ENCODE results near the gene GOLGA8B. TPM values are rescaled to one million over a fixed set of nuclear protein-coding genes. Genes with fewer than 3 reads are reported as not detected.

GOLGA8B gene
- total and polyA plus RNA-seq, 2 of the 8 experiments (the other 6 are each of a cell fraction or from before 2014, with no cell fraction given), result 14.1 to 23.3 TPM

DNA sequence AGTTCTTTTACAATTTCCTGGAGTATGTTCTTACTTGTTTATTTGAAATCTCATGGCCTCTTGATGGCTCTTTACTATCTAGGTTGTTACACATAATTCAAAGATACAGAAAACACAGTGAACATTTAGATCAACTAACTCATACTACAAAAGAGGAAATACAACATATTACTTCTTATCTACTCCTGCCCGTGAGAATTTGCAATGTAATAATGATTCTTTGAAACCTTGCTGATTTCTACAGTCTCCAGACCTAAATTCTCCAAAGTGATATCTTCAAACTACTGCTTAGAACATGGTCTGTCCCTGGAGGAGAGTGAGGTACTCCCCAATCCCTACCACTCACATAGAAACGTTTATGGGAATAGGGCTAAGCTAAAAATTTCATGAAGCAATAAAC lies 29.9 kb upstream of the GOLGA8B start:
- Histone ChIP-seq H3K23me2 (ENCODE audit: low read depth, low read length) (no peaks in the 10 kb centered on the region), H2BK20ac (ENCODE audit: low read length) (no peak overlapping the region), H2BK5ac (ENCODE audit: low read depth, low read length) (no peak overlapping the region), H3K36me3 (ENCODE audit: control insufficient read depth in 2 of 4, insufficient read depth in 4 of 4, low read length in 3 of 4) (no peaks in the 10 kb centered on the region), H4K20me1 (replicated peaks in 1 of 2; ENCODE audit: control insufficient read depth in 1 of 2, insufficient read depth in 2 of 2, low read length in 2 of 2) (no peaks in the 10 kb centered on the region), H3K56ac (replicated peaks; ENCODE audit: insufficient read length, low read depth, low read length) (no peak overlapping the region), H3K23ac (ENCODE audit: insufficient read length) (no peak overlapping the region), H4K8ac (ENCODE audit: extremely low read depth, insufficient read depth, low read length) (no peak overlapping the region), H3K79me1 (ENCODE audit: low read depth, low read length) (no peaks in the 10 kb centered on the region), H3K9ac (replicated peaks in 1 of 4; ENCODE audit: extremely low read depth in 1 of 4, low read depth in 3 of 4, low read length in 3 of 4) (no peak overlapping the region), H2BK15ac (ENCODE audit: low read length) (no peak overlapping the region), H3K27ac (ENCODE audit: low read depth, low read length) (no peak overlapping the region), H2AFZ (ENCODE audit: low read length) (no peak overlapping the region), H2BK120ac (replicated peaks; ENCODE audit: low read depth, low read length) (no peak overlapping the region), H4K91ac (replicated peaks; ENCODE audit: insufficient read length, low read length) (no peak overlapping the region), H3K4me3 (ENCODE audit: extremely low read depth in 1 of 4, insufficient read depth in 2 of 4, low read depth in 3 of 4, low read length in 4 of 4) (no peak overlapping the region), H3K27me3 (replicated peaks in 1 of 4; ENCODE audit: control insufficient read depth in 3 of 4, extremely low read depth in 1 of 4, insufficient read depth in 3 of 4, low read length in 3 of 4) (no peaks in the 10 kb centered on the region), H3K79me2 (ENCODE audit: control insufficient read depth in 1 of 2, insufficient read depth in 2 of 2, low read length in 2 of 2) (no peaks in the 10 kb centered on the region), H2BK12ac (ENCODE audit: low read depth, low read length) (no peak overlapping the region), H4K5ac (ENCODE audit: insufficient read length, low read depth, low read length) (no peak overlapping the region), H3K4me2 (ENCODE audit: insufficient read depth in 1 of 2, low read depth in 2 of 2, low read length in 2 of 2) (no peak overlapping the region), H3K18ac (ENCODE audit: extremely low read depth, low read length) (no peak overlapping the region), H3K14ac (ENCODE audit: insufficient read length) (no peak overlapping the region), H2AK5ac (ENCODE audit: low read depth, low read length) (no peak overlapping the region), H3K4me1 (replicated peaks in 1 of 4; ENCODE audit: control insufficient read depth in 3 of 4, insufficient read depth in 4 of 4, low read length in 3 of 4) (no peaks in the 10 kb centered on the region), H3K4ac (replicated peaks; ENCODE audit: insufficient read length, low read depth, low read length) (no peak overlapping the region), H3K9me3 (ENCODE audit: insufficient read depth in 2 of 2, low read depth in 1 of 2, low read length in 1 of 2) (no peaks in the 10 kb centered on the region)
- CTCF ChIA-PET (ENCODE audit: partially characterized antibody), result interaction anchor here (0.8 kb wide), 1 partner anchor 73 kb away, joined by 3 read pairs; no protein-coding TSS in a partner anchor
- POLR2A ChIA-PET (ENCODE audit: partially characterized antibody), result no interaction called here
- FAIRE-seq, result no peak
- no peak for DNase-seq (ENCODE audit: low read depth in 1 of 2, low spot score in 2 of 2)
- TF ChIP-seq NRF1 (IDR thresholded peaks at IDR 0.05; ENCODE audit: low read depth, low read length), result no peak
- 81% methylated on average over 2 of the region's 2 CpGs; no CpG with 5 or more reads in 1 of the 2 experiments for WGBS, 2 experiments (ENCODE audit: extremely low coverage in 1 of 2, insufficient coverage in 1 of 2, insufficient read length in 1 of 2, insufficient replicate concordance in 2 of 2, low coverage in 1 of 2, low lambda C conversion rate in 2 of 2, missing lambda C conversion rate in 1 of 2)
